GM21619 (cell line): Measurements from ENCODE around the gene DLX2.

Source experiments
- ATAC-seq: cut with Tn5 transposase; IDR thresholded peaks from one replicate; pipeline ENCODE4 v1.9.1; 2021; ENCODE audit not compliant: unreplicated experiment

Gene DLX2

DNA sequence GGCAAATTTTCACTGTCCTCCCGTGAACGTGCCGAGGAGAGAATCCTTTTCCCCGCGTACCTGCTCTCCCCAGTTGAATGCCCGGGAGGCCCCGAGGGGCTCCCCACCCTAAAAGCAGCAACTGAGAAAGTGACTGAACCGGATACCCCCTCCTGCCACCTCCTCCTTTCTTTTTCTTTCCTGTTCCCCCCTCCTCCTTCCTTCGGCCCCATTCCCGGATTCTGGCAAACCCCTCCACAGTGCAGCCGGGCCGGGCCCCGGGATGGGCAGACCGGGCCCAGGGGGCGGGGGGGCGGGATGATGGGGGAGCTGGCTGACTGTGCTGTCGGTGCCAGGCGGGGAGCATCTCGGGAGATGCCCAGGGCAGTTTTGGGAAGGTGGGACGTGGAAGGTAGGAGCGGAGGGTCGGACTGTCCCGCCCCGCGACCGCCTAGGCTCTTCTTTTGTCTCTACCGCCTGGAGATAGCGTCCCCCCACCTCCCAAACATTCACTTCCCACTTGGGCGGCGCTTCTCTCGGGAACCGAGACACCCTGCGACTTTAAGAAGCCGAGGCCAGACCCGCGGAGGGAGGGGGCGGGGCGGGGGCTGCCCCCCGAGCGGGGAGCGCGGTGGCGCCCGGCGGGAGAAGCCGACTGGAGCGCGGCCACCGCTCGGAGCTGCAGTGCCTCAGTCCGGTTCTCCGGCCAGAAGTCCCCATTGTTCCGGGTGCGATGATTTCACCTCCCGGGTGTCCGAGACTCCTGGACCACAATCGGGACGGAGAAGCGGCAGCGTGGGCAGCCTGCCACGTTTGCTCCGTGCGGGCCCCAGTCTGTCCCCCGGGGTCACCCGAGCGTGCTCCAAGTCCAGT, 8.2 kb downstream of the DLX2 start:
- no peak for ATAC-seq

DNA sequence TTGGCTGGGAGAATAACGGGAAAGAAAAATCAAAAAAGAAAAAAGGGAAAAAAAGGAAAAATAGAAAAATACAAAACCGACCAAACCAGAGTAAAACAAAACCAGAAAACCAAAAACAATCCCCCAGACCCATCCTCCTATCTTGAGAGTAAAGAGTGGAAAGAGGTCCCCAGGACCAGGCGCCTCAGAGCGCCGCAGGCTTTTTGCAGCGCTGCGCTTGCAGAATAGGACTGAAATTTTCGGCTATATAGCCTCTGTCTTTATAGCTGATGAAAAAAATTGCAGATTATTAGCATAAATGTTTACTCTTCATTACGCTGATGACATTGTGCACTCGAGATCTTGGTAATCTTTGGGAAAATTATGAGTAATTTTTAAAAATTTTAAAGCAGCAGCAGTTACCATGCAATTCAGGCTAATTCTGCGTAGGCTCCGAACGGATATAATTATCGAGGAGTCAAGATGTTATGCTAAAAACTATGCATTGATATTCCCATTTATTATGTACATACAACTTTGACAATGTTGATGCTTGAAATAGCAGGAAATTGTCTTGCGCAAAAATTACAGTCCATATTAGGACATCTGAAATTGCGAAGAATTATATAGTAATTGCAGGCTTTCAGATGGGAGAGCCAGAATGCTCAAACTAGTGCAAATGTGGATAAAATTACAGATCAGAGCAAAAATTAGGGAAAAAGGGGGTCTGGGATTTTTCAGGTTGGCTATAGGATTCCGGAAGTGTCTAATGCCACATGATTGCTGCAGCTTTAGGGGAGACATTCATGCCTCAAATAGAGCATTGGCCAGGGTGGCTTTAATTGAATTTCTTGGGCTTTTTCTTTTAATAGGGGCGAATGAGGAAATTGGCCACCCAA, 9.0 kb downstream of the DLX2 start:
- ATAC-seq: no peak

DNA sequence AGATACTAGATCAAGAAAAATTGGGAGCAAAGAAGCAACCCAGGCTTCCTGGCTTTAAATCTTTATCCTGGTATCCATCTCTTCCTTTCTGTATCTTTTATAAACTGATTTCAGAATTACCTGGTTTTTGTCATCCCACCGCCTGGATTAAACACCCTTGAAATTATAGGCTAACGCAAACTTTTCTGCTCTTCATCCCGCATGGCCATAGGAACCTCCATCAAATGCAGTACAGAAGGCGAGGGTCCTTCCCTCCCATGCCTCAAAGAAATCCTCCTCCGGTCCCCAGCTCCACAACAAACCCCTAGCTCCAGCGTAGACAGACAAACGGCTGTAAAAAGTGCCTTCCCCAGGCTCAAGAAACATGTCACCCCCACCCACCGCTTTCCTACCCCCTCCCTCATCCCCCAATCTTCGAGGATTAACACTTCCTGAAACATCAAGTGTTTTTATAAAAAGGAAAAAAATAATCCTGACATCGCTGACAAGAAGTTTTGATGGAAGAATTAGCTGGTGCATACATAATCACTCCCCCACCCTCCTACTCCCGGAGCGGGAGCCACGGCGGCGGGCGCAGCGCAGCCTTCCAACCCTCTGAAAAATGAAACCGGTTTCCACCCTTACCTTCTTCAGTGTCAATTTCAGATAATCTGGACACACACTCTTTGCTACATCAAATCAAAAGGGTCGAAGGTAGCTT, 9.8 kb downstream of the DLX2 start:
- ATAC-seq: no peak

DNA sequence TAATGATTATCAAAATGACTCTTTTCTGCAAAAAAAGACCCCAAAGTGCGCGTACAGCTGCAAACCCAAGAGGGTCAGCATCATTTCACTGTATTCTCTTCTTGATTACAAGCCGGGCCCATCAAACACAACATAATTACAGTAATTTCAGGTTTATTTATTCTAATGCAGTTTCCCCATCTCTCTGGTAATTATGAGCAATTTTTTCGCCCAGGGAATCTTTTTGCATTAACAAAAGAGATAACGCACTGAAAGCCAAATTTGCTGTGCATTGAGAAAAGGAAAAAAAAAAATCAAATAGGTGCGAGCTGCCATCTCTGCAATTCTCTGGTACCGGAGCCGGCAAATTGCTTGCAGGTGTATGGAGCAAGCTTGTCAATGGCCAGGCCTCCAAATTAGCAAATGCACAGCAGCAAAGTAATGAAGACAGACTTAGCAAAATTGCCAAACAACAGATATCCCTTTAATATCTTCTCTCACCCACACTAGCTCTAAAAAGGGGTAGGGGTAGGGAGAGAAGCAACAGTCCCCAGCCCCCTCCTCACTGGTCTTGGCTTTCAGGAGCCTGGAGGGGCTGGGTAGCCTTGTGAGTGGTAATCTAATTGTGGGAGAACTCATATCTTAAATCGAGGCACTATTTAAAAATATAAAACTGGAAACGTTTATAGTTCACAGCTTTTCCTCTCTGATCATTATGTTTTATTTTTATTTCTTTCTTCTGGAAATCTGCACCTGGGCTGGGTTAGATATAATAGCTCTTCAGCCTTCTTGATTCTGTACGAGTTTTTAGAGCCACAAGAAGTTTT, 10.7 kb downstream of the DLX2 start:
- ATAC-seq: no peak

DNA sequence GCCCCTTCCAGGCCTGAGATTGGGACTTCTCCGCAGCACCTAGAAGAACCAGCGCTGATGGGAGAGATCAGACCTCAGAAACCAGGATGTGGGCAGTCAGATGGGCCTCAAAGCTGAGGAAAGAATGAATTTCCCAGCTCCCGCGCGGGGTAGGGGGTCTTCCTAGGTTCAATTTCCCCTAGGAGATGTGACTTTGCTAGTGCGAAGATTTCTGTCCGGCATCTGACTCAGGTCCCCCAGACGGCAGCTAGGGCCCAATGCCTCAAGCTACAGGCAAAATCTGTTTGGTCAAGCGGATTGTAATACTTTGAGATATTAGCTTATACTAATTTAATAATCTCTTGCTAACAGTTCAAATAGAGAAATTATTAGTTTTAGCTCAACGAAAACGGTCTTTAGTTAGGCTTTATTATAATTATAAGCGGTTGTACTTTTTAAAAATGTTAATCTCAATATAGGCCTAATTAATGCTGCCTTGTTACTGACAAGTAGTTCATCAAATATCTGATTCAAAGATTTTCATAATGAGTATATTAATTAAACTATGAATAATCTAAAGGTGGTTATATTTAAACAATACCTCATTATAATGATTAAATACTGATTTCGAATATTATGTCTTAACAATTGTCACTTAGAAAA, 11.6 kb downstream of the DLX2 start:
- no peak for ATAC-seq

DNA sequence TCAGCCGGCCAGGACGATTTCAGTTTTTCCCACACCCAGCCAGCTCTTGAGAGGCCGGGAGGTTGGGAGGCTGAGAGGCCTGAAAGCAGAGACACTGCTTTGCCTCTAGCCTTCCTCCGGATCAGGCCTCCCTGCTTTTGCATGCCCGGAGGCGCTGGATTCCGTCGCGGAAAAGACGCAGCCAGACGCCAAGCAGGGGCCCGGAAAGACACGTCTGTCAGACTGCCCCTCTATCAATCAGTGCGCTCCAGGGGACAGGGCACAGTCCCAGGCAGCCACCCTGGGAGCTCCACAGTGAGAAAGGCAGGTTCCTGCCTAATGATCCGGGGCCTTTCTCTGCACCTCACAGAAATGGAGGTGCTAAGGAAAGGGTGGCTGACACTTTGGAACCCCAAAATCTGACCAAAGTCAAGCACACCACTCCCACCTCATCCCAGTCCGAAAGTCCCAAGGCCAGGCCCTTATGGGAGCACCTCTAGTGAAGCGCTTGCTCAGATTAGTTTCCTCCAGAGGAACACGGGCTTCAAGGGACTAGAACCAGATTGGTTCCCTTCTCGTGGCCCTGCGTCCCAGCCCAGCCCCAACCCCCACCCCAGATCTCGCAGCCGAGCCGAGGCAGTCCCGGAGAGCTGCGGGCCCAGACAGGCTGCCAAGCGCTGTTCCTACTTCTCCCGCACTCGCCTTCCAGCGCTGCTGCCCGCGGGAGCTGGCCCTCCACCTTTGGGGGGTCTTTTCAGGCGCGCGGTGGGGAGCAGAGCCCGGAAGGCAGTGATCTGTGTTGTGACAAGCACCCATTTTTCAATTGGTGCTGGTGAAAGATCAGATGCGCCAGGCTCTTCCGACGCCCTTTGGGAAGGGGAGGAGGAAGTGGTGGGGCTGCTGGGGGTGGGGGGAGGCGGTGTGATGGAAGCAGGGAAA, 12.4 kb downstream of the DLX2 start:
- no peak for ATAC-seq

DNA sequence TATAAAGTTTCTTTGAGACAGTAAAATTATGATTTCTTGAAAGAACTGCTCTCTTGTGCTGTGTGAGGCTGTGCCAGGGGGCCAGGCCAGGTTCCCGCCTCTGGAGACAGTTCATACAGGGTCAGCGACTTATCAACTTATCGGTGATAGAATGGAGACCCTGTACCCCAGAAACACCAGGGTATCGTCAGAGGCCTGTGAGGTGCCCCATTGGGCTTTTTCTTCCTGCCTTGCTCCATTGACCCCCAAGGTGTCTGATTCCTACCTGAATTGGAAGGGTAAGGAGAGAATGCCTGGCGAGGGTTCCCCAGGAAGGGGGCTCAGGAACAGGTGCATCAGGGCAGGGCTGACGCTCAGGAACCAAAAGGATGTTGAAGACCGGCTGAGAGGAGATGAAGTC, 13.1 kb downstream of the DLX2 start:
- ATAC-seq: no peak

DNA sequence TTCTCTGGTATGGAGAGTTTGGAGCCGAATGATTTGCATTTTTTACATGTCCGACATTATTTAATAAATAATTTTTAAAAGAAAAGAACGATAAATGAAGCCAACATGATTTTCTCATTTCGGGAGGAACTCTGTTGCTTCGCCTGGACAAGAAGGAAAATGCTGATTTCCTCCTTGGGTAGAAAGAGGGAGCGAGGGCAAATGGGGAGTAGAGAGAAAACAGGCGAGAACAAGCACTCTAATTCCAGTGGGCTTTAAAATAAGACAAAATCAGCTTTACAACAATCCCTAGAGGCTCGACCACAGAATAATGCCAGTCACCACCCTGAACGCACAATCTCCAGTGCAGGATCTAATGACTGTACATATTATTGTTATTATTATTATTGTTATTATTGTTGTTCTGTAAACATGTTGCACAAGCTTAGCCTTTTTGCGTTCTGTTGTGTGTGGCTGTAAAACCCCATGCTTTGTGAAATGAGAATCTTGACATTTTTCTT, 13.6 kb downstream of the DLX2 start:
- ATAC-seq: no peak

DNA sequence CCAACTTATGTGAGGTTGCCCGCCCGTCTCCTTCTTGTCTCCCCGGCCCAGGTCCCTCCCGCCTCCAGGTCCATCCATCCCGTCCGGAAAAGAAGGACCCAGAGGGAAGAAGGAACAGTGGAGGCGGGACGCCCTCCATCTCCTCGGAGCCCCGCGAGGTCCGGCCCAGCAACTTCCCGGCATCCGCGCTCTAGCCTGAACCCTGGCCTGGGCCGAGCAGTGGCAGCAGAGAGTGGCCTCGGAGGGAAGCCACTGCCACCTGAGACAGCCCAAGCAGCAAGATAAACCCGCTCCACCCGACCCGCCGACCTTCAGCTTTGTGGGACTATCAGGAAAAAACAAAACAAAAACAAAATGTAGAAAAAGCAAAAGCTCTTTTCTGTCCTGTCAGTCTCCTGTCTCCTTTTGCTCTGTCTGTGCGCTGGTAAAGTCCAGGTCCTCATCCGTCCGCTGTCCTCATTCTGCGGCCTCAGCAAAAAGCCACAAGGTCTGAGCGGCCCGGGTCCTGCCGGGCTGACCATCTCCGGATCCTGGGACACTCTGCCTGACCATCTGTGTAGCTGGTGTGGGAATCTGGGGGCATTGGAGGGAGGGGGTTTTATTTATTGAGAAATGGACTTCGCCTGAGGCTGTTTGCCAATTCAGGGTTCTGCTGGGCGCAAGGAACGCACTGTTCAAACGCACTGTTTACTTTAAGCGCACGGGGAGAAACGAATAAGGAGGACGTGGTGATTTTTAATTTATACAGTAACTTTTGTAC, 14.3 kb downstream of the DLX2 start:
- ATAC-seq: no peak

DNA sequence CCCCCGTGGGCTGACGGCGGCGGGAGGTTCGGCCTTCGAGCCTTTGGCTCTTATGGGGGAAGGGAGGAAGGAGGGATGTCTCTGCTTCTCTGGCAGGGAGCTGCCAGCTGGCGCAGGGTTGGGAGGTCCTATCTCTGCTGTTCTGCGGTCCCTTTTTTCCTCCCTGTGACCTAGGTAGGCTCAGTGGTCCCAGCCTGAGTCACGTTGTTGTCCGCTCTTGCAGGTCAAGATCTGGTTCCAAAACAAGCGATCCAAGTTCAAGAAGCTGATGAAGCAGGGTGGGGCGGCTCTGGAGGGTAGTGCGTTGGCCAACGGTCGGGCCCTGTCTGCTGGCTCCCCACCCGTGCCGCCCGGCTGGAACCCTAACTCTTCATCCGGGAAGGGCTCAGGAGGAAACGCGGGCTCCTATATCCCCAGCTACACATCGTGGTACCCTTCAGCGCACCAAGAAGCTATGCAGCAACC, 14.9 kb downstream of the DLX2 start:
- no peak for ATAC-seq

DNA sequence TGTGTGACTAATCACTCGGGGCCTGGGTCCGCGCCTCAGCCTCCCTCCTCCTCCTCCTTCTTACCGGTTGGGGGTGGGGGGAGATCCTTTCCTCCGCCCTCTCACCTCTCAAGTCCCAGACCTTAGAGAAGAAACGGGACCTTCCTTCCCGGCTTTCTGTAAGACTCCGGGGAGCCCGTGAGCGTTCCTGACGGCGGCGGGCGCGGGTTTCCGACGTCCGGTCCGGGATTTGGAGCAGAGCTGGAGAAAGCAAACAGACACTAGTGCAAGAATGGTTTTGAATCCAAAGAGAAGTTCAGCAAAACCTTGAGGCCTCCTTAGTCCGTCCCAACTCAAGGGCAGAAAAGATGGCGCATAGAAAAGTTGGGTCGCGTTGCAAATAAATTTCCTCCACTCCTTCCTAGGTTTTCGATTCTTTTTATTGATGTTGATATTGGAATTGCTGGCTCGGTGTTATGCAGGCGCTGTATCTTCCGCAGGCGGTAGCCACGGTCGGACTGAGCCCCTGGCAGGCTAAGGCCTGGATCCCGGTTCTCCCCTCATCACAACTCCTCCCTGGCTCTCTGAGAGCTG, 15.4 kb downstream of the DLX2 start:
- ATAC-seq: no peak

DNA sequence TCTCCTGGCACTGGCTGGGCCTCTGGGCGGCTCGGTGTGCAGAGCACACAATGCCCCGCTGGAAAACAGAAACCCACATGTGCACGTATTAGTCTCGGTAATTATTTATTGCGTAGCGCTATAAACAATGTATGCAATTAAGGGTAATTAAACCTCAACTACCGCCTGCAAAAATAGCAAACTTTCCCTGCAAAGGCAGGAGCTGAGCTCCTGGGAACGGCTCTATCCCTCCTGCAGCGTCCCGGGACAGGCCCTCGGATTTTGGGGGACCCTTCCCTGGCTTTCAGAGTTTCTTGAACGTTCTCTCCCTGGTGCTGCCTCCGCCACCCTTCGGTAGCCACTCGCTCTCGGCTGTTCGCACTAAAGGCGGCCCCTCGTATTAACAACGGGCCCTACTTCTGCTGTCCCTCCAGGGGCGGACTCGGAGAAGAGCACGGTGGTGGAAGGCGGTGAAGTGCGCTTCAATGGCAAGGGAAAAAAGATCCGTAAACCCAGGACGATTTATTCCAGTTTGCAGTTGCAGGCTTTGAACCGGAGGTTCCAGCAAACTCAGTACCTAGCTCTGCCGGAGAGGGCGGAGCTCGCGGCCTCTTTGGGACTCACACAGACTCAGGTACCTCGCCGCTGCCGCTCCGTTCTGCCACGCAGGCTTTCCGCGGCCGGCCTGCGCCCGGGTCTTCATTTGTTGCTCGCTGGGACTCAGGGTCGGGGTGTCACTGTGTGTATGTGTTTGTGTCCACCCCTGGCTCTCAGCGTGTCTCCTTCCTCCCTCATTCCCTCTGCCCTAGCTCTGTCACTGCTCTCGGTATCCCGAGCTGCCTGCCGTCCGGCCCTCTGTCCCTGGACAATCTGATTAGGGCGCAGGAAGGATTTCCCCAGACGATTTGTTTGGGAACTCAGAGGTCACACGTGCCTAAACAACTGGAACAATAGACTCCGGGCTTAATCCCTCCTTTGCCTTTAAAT, 16.2 kb downstream of the DLX2 start:
- ATAC-seq: peak; percentile 38

DNA sequence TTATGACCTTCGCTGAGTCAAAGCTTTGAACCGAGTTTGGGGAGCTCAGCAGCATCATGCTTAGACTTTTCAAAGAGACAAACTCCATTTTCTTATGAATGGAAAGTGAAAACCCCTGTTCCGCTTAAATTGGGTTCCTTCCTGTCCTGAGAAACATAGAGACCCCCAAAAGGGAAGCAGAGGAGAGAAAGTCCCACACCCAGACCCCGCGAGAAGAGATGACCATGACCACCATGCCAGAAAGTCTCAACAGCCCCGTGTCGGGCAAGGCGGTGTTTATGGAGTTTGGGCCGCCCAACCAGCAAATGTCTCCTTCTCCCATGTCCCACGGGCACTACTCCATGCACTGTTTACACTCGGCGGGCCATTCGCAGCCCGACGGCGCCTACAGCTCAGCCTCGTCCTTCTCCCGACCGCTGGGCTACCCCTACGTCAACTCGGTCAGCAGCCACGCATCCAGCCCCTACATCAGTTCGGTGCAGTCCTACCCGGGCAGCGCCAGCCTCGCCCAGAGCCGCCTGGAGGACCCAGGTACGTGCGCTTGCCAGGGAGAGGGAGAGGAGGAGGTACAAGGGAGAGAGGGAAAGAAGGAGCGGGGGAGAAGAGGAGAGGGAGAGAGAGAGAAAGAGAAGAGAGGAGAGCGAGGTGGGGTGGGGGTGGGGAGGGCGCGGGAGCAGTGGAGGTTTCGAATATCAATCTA, 17.1 kb downstream of the DLX2 start, which contains the start of gene DLX1:
Gene DLX1 (plus strand): TSS at position 48 of the 700 bp plus-strand sequence. CDS start 171 bp downstream, at position 219.
- peak; percentile 17 for ATAC-seq

DNA sequence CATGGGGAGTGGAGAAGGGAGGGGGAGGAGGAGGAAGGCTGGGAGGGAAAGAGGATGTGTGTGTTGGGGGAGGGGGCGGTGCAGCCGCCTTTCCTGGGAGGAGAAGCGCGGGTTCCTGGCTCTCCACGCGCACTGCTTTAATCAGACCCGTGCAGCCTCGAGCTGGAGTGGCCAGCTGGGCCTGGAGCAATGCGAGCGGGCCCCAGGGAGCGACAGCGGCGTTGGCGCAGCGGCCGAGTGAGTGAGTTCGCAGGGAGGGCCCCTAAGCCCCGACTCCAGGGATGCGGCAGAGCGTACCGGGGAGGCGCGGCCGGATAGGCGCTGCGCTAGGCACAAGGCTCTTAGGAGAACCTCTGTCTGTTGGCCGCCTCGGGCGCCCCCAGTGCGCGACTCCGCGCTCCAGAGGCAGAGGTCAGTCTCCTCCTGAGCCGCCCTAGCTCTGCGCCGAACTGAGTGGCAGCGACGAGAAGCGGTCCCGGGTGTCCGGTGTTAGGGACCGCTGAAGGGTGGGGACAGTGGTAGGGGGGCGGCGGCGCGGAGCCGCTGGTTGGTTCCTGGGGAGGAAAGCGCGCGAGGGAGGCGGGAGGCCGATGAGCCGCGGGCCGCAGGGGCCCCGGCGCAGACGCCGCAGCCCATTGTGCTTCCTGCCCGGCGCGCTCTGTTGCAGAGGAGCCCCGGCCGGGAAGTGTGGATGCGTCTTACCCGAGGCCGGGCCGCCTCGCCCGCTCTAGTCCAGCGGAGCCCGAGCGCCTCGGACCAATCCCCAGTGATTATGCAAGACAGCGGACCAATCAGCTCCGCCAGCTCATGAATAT, 17.8 kb downstream of the DLX2 start:
- peak; percentile 88 for ATAC-seq

DNA sequence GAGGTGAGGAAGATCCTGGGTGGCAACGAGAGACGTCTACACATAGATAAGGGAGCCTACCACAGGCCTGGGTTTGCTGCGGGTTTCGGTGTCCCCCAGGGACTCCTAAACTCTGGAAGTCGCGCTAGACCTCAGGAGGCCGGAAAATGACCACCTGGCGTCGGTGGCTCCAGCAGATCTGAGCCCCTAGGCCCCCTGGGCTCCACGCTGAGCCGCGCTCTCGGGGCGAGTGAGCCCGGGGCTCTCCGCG, 18.4 kb downstream of the DLX2 start:
- ATAC-seq: peak; percentile 9
